HEK293 (cell line): ENCODE results near the gene CACNB3.
A peak's percentile ranks its signal among the peaks of the same experiment; 100 is the strongest.

Experiments used
- CTCF ChIA-PET: fragments of 350-600 bp; formaldehyde crosslinking; extraction: SDS; loops from one replicate; lab custom pipeline; 2021; ENCODE audit warnings: antibody characterized with exemption; lab: Yijun Ruan, JAX
- POLR2A ChIA-PET: fragments of 300-600 bp; formaldehyde crosslinking; extraction: SDS; loops from one replicate; lab custom pipeline; 2020; ENCODE audit warnings: antibody characterized with exemption, inconsistent platforms; lab: Yijun Ruan, JAX
- H3K27ac ChIP-seq: fragments of 200-500 bp; sonication (Bioruptor generic); 2 replicates; pipeline ENCODE4 v1.5.1; 2014; ENCODE audit warnings: low read depth, low read length, control low read depth, inconsistent platforms; ENCODE audit errors: extremely low read depth
- H3K36me3 ChIP-seq, 2 experiments: fragments of 200-500 bp in 1 of 2; sonication (Bioruptor generic) in 1 of 2; 1 replicate in 1 of 2; 2 replicates in 1 of 2; pipeline ENCODE4 v1.5.1; 2014 to 2017; ENCODE audit warnings: inconsistent platforms in 2 of 2, low read length in 2 of 2; ENCODE audit not compliant: control insufficient read depth in 2 of 2, insufficient read depth in 1 of 2
- H3K4me1 ChIP-seq: fragments of 200-500 bp; sonication (Bioruptor generic); 2 replicates; pipeline ENCODE4 v1.5.1; 2014; ENCODE audit warnings: mild to moderate bottlenecking, low read length, inconsistent platforms; ENCODE audit not compliant: control insufficient read depth, insufficient read depth
- H3K4me3 ChIP-seq: 2 replicates; pipeline ENCODE4 v1.5.1; 2011; ENCODE audit warnings: low read depth, mild to moderate bottlenecking, control low read depth, low read length, moderate library complexity
- H3K9me3 ChIP-seq: fragments of 200-500 bp; sonication (Bioruptor generic); 2 replicates; pipeline ENCODE4 v1.5.1; 2014; ENCODE audit warnings: low read depth, low read length, inconsistent platforms; ENCODE audit not compliant: control insufficient read depth, insufficient read depth
- BCL11A ChIP-seq: fragments of 450-650 bp; formaldehyde crosslinking; IDR thresholded peaks from 2 replicates; pipeline ENCODE4 v1.5.1; 2016; ENCODE audit warnings: low read depth, missing biosample characterization, missing genetic modification characterization
- GFI1B ChIP-seq: fragments of 450-650 bp; formaldehyde crosslinking; IDR thresholded peaks from 2 replicates; pipeline ENCODE4 v1.5.1; 2016; ENCODE audit warnings: missing biosample characterization, missing genetic modification characterization
- GLIS1 ChIP-seq: fragments of 450-650 bp; formaldehyde crosslinking; IDR thresholded peaks from 2 replicates; pipeline ENCODE4 v1.5.1; 2016; ENCODE audit warnings: missing biosample characterization, missing genetic modification characterization
- HOXA7 ChIP-seq: sonication (generic); formaldehyde crosslinking; IDR thresholded peaks from 2 replicates; pipeline ENCODE4 v1.8.1; 2022; ENCODE audit warnings: missing genetic modification reagents, borderline replicate concordance
- HOXD13 ChIP-seq: sonication (generic); formaldehyde crosslinking; IDR thresholded peaks from 2 replicates; pipeline ENCODE4 v1.8.0; 2022; ENCODE audit warnings: missing genetic modification reagents, borderline replicate concordance
- KLF8 ChIP-seq: fragments of 450-650 bp; formaldehyde crosslinking; IDR thresholded peaks from 2 replicates; pipeline ENCODE4 v1.5.1; 2016; ENCODE audit warnings: missing biosample characterization, missing genetic modification characterization
- RBAK ChIP-seq: fragments of 450-650 bp; formaldehyde crosslinking; IDR thresholded peaks from 2 replicates; pipeline ENCODE4 v1.5.1; 2016; ENCODE audit warnings: missing biosample characterization, missing genetic modification characterization
- SALL2 ChIP-seq: fragments of 450-650 bp; formaldehyde crosslinking; IDR thresholded peaks from 2 replicates; pipeline ENCODE4 v1.5.0; 2017; ENCODE audit warnings: missing biosample characterization, mild to moderate bottlenecking, missing genetic modification characterization, borderline replicate concordance
- SP7 ChIP-seq: fragments of 450-650 bp; formaldehyde crosslinking; IDR thresholded peaks from 2 replicates; pipeline ENCODE4 v1.5.1; 2016; ENCODE audit warnings: missing biosample characterization, missing genetic modification characterization
- YY1 ChIP-seq: fragments of 450-650 bp; formaldehyde crosslinking; IDR thresholded peaks from 2 replicates; pipeline ENCODE4 v1.5.1; 2018; ENCODE audit warnings: missing biosample characterization, missing genetic modification characterization
- ZBTB20 ChIP-seq: fragments of 450-650 bp; formaldehyde crosslinking; IDR thresholded peaks from 2 replicates; pipeline ENCODE4 v1.5.1; 2016; ENCODE audit warnings: missing biosample characterization, missing genetic modification characterization
- ZBTB8A ChIP-seq: fragments of 450-650 bp; formaldehyde crosslinking; IDR thresholded peaks from 2 replicates; pipeline ENCODE4 v1.5.1; 2016; ENCODE audit warnings: missing biosample characterization, missing genetic modification characterization
- ZFP3 ChIP-seq: fragments of 450-650 bp; formaldehyde crosslinking; IDR thresholded peaks from 2 replicates; pipeline ENCODE4 v1.5.1; 2016; ENCODE audit warnings: low read depth, missing biosample characterization, missing genetic modification characterization
- ZFP69B ChIP-seq: fragments of 450-650 bp; formaldehyde crosslinking; IDR thresholded peaks from 2 replicates; pipeline ENCODE4 v1.5.1; 2016; ENCODE audit warnings: missing biosample characterization, missing genetic modification characterization
- ZNF112 ChIP-seq: fragments of 450-650 bp; formaldehyde crosslinking; IDR thresholded peaks from 2 replicates; pipeline ENCODE4 v1.5.0; 2017; ENCODE audit warnings: missing biosample characterization, missing genetic modification characterization
- ZNF133 ChIP-seq: fragments of 450-650 bp; formaldehyde crosslinking; IDR thresholded peaks from 2 replicates; pipeline ENCODE4 v1.5.1; 2016; ENCODE audit warnings: missing biosample characterization, missing genetic modification characterization
- ZNF16 ChIP-seq: fragments of 450-650 bp; formaldehyde crosslinking; IDR thresholded peaks from 2 replicates; pipeline ENCODE4 v1.5.1; 2016; ENCODE audit warnings: low read depth, missing biosample characterization, missing genetic modification characterization
- ZNF174 ChIP-seq: fragments of 450-650 bp; formaldehyde crosslinking; IDR thresholded peaks from 2 replicates; pipeline ENCODE4 v1.5.0; 2017; ENCODE audit warnings: missing biosample characterization, mild to moderate bottlenecking, missing genetic modification characterization
- ZNF214 ChIP-seq: fragments of 450-650 bp; formaldehyde crosslinking; IDR thresholded peaks from 2 replicates; pipeline ENCODE4 v1.5.1; 2017; ENCODE audit warnings: missing biosample characterization, mild to moderate bottlenecking, missing genetic modification characterization, borderline replicate concordance
- ZNF239 ChIP-seq: fragments of 450-650 bp; formaldehyde crosslinking; IDR thresholded peaks from 2 replicates; pipeline ENCODE4 v1.5.1; 2016; ENCODE audit warnings: missing biosample characterization, missing genetic modification characterization
- ZNF302 ChIP-seq: fragments of 450-650 bp; formaldehyde crosslinking; IDR thresholded peaks from 2 replicates; pipeline ENCODE4 v1.5.1; 2016; ENCODE audit warnings: missing biosample characterization, missing genetic modification characterization, low read depth
- ZNF366 ChIP-seq: fragments of 450-650 bp; formaldehyde crosslinking; conservative IDR thresholded peaks from 2 replicates; pipeline ENCODE4 v1.5.1; 2016; ENCODE audit warnings: missing biosample characterization, missing genetic modification characterization
- ZNF404 ChIP-seq: fragments of 450-650 bp; formaldehyde crosslinking; IDR thresholded peaks from 2 replicates; pipeline ENCODE4 v1.5.1; 2017; ENCODE audit warnings: missing biosample characterization, missing genetic modification characterization
- ZNF514 ChIP-seq: fragments of 450-650 bp; formaldehyde crosslinking; IDR thresholded peaks from 2 replicates; pipeline ENCODE4 v1.5.1; 2016; ENCODE audit warnings: missing biosample characterization, missing genetic modification characterization
- ZNF521 ChIP-seq: fragments of 450-650 bp; formaldehyde crosslinking; IDR thresholded peaks from 2 replicates; pipeline ENCODE4 v1.5.1; 2017; ENCODE audit warnings: missing biosample characterization, mild to moderate bottlenecking, missing genetic modification characterization
- ZNF548 ChIP-seq: fragments of 450-650 bp; formaldehyde crosslinking; IDR thresholded peaks from 2 replicates; pipeline ENCODE4 v1.5.1; 2016; ENCODE audit warnings: missing biosample characterization, missing genetic modification characterization
- ZNF558 ChIP-seq: fragments of 450-650 bp; formaldehyde crosslinking; IDR thresholded peaks from 2 replicates; pipeline ENCODE4 v1.5.1; 2016; ENCODE audit warnings: missing biosample characterization, missing genetic modification characterization
- ZNF571 ChIP-seq: fragments of 450-650 bp; formaldehyde crosslinking; IDR thresholded peaks from 2 replicates; pipeline ENCODE4 v1.5.0; 2017; ENCODE audit warnings: missing biosample characterization, missing genetic modification characterization
- ZNF596 ChIP-seq: fragments of 450-650 bp; IDR thresholded peaks from 2 replicates; pipeline ENCODE4 v1.5.0; 2018; ENCODE audit warnings: missing biosample characterization, mild to moderate bottlenecking, missing genetic modification characterization, moderate library complexity
- ZNF768 ChIP-seq: fragments of 450-650 bp; formaldehyde crosslinking; IDR thresholded peaks from 2 replicates; pipeline ENCODE4 v1.5.1; 2018; ENCODE audit warnings: missing biosample characterization, mild to moderate bottlenecking, missing genetic modification characterization
- ZNF843 ChIP-seq: fragments of 450-650 bp; formaldehyde crosslinking; IDR thresholded peaks from 2 replicates; pipeline ENCODE4 v1.5.1; 2016; ENCODE audit warnings: missing biosample characterization, missing genetic modification characterization
- TF ChIP-seq, protein P1 (sequence below): fragments of 450-650 bp; formaldehyde crosslinking; IDR thresholded peaks from 2 replicates; pipeline ENCODE4 v1.5.1; 2017; ENCODE audit warnings: missing biosample characterization, missing genetic modification characterization
- TF ChIP-seq, protein P2 (sequence below): fragments of 450-650 bp; formaldehyde crosslinking; IDR thresholded peaks from 2 replicates; pipeline ENCODE4 v1.5.1; 2016; ENCODE audit warnings: missing biosample characterization, missing genetic modification characterization
- TF ChIP-seq, protein P3 (sequence below): IDR thresholded peaks from 2 replicates; pipeline ENCODE4 v1.6.1; 2011; ENCODE audit warnings: mild to moderate bottlenecking, low read depth, low read length, borderline replicate concordance
- TF ChIP-seq, protein P4 (sequence below): fragments of 450-650 bp; formaldehyde crosslinking; IDR thresholded peaks from 2 replicates; pipeline ENCODE4 v1.5.1; 2016; ENCODE audit warnings: missing biosample characterization, missing genetic modification characterization

The CACNB3 gene

DNA sequence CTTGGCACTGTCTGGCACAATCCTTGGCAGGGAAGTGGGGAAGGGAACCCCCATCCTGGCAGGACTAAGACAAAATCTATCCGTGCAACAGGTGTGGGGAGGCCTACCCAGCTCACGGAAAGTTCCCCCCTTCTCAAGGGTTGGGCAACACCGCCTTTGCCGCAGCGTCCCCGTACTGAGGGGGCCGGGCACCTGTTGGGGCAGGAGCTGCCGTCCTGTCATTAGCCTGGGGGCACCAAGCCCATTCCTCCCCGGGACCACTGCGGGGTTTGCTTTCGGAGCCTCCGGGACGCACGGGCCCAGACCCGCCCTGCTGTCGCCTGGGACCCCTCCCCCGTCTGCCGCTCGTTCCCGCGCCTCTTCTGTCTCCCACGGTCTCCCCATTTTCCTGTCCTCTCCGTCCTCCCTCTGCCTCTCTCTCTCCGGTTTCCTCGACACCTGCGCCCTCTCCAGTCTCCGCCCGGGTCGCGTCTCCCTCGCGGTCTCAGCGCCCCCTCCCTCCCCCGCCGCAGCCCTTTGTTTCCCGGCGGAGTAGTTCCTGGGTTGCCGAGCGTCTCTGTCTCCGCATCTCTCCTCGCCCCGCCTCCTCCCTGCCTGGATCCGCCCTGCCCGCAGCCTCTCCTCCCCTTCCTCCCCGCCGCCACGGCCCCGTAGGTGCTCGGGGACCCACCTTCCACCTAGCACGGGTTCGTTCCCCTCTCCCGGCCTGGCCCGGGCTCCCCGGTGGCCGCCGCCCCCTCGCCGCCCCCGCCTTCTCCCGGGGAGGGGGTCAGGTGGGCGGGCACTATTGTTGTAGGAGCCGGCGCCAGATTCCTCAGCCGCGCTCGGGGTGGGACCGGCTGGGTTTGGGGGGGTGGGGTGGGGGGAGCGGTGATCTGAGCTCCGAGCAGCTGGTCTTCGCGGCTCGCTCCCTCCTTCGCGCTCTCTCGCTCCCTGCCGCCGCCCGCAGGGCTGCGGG is at the start of gene CACNB3:
CACNB3 (plus strand) TSS at position 624 of the 958 bp plus-strand sequence. CDS start 434 bp downstream, outside the sequence.
- Histone ChIP-seq H3K4me1 (peaks cover 3% of the 10 kb centered on the region; the same call in 1 of the 2 replicates), H3K9me3 (no peaks in the 10 kb centered on the region), H3K36me3 (peaks cover 0 to 5% of the 10 kb centered on the region in 2 experiments; a peak in 1 of 3 replicates), H3K27ac (peak within 1 kb of the TSS; percentile 43; the same call in 1 of the 2 replicates), H3K4me3 (peak within 1 kb of the TSS; percentile 63)
- ChIA-PET CTCF (interaction anchor here (0.7 to 4.6 kb wide), 6 partner anchors 14 to 170 kb away, joined by 3 to 28 read pairs (median 4); partner anchors contain the start of gene DDX23), POLR2A (interaction anchor here (0.6 to 2.0 kb wide), 5 partner anchors 9 to 1593 kb away, joined by 3 to 4 read pairs (median 3); partner anchors contain the start of gene ADCY6)
- TF ChIP-seq ZNF571 (tag by site-specific recombination) (no peak), ZNF404 (tag by site-specific recombination) (no peak), KLF8 (tag by site-specific recombination) (peak; percentile 87), ZNF768 (tag by site-specific recombination) (no peak), ZFP3 (tag by site-specific recombination) (no peak), ZBTB20 (tag by site-specific recombination) (peak; percentile 96), BCL11A (tag by site-specific recombination) (no peak), ZNF302 (no peak), ZNF843 (peak; percentile 56; the same call in 1 of the 2 replicates), ZNF548 (tag by site-specific recombination) (no peak), ZNF112 (tag by site-specific recombination) (no peak), ZNF239 (tag by site-specific recombination) (no peak), ZNF366 (peak; percentile 70), GLIS1 (tag by site-specific recombination) (peak; percentile 83), HOXA7 (CRISPR knock-in tag) (no peak), ZNF16 (tag by site-specific recombination) (no peak), ZBTB8A (peak; percentile 92), SP7 (peak; percentile 71), SALL2 (no peak), HOXD13 (CRISPR knock-in tag) (no peak), ZNF514 (tag by site-specific recombination) (no peak), ZNF558 (tag by site-specific recombination) (no peak), ZNF174 (no peak), ZNF596 (tag by site-specific recombination) (no peak), RBAK (no peak), ZNF133 (tag by site-specific recombination) (no peak), YY1 (tag by site-specific recombination) (no peak), GFI1B (tag by site-specific recombination) (no peak), ZNF214 (tag by site-specific recombination) (no peak), ZNF521 (tag by site-specific recombination) (no peak), ZFP69B (peak; percentile 86)
- TF ChIP-seq, protein P1, sequence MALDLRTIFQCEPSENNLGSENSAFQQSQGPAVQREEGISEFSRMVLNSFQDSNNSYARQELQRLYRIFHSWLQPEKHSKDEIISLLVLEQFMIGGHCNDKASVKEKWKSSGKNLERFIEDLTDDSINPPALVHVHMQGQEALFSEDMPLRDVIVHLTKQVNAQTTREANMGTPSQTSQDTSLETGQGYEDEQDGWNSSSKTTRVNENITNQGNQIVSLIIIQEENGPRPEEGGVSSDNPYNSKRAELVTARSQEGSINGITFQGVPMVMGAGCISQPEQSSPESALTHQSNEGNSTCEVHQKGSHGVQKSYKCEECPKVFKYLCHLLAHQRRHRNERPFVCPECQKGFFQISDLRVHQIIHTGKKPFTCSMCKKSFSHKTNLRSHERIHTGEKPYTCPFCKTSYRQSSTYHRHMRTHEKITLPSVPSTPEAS, result no peak
- TF ChIP-seq, protein P2, sequence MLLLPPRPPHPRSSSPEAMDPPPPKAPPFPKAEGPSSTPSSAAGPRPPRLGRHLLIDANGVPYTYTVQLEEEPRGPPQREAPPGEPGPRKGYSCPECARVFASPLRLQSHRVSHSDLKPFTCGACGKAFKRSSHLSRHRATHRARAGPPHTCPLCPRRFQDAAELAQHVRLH, result no peak
- TF ChIP-seq, protein P3, sequence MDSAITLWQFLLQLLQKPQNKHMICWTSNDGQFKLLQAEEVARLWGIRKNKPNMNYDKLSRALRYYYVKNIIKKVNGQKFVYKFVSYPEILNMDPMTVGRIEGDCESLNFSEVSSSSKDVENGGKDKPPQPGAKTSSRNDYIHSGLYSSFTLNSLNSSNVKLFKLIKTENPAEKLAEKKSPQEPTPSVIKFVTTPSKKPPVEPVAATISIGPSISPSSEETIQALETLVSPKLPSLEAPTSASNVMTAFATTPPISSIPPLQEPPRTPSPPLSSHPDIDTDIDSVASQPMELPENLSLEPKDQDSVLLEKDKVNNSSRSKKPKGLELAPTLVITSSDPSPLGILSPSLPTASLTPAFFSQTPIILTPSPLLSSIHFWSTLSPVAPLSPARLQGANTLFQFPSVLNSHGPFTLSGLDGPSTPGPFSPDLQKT, result no peak
- TF ChIP-seq, protein P4, sequence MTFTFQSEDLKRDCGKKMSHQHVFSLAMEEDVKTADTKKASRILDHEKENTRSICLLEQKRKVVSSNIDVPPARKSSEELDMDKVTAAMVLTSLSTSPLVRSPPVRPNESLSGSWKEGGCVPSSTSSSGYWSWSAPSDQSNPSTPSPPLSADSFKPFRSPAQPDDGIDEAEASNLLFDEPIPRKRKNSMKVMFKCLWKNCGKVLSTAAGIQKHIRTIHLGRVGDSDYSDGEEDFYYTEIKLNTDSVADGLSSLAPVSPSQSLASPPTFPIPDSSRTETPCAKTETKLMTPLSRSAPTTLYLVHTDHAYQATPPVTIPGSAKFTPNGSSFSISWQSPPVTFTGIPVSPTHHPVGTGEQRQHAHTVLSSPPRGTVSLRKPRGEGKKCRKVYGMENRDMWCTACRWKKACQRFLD (tag by site-specific recombination), result no peak
